ENCODE results near the gene HOXD12. TPM values are rescaled to one million over a fixed set of nuclear protein-coding genes. Genes with fewer than 3 reads are reported as not detected.

HOXD12 gene
- total RNA-seq, 1 experiment from 2014 or later = 0.27 TPM

DNA sequence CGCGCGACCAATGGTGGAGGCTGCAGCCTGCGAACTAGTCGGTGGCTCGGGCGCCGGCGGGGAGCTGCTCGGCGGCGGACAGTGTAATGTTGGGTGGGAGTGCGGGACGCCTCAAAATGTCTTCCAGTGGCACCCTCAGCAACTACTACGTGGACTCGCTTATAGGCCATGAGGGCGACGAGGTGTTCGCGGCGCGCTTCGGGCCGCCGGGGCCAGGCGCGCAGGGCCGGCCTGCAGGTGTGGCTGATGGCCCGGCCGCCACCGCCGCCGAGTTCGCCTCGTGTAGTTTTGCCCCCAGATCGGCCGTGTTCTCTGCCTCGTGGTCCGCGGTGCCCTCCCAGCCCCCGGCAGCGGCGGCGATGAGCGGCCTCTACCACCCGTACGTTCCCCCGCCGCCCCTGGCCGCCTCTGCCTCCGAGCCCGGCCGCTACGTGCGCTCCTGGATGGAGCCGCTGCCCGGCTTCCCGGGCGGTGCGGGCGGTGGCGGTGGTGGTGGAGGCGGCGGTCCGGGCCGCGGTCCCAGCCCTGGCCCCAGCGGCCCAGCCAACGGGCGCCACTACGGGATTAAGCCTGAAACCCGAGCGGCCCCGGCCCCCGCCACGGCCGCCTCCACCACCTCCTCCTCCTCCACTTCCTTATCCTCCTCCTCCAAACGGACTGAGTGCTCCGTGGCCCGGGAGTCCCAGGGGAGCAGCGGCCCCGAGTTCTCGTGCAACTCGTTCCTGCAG lies 23.3 kb downstream of the HOXD12 start, which contains the start of gene HOXD9:
Gene HOXD9 (plus strand): TSS at position 37 of the 728 bp plus-strand sequence. CDS start 50 bp downstream, at position 87.
- DNase-seq (ENCODE audit: low read depth, low spot score) (no peak), ATAC-seq (no peak)
- H4K20me1 ChIP-seq (ENCODE audit: insufficient read depth) = no peaks in the 10 kb centered on the region
- no peak within 1 kb of the TSS for H3K4me2 ChIP-seq (ENCODE audit: low read length)
- no peaks in the 10 kb centered on the region for H3K9me3 ChIP-seq (ENCODE audit: control insufficient read depth in 1 of 2, insufficient read depth in 1 of 2, low read depth in 1 of 2, low read length in 2 of 2)
- no peak within 1 kb of the TSS for H2AFZ ChIP-seq (ENCODE audit: low read depth, low read length, poor library complexity, severe bottlenecking)
- no peaks in the 10 kb centered on the region for H3K27me3 ChIP-seq (ENCODE audit: insufficient read depth, low read length)
- H3K27ac ChIP-seq (ENCODE audit: low read depth, low read length) = no peak within 1 kb of the TSS
- no TSS peak for BruUV-seq (replicated peaks)
- ChIA-PET POLR2A (no interaction called here), CTCF (no interaction called here), RAD21 (ENCODE audit: low non-redundant PET in 1 of 2, low total read pairs in 2 of 2, uncharacterized antibody in 2 of 2, unreplicated experiment in 2 of 2) (no interaction called here)
- no peak within 1 kb of the TSS for H3K9ac ChIP-seq (ENCODE audit: low read length)
- peaks cover 0 to 5% of the 10 kb centered on the region in 2 experiments; a peak in 1 of 4 replicates for H3K4me1 ChIP-seq (ENCODE audit: control insufficient read depth in 1 of 2, insufficient read depth in 2 of 2, low read length in 2 of 2)
- H3K9me2 ChIP-seq (ENCODE audit: insufficient read depth) = no peaks in the 10 kb centered on the region
- H3K4me3 ChIP-seq (replicated peaks in 1 of 2; ENCODE audit: low read depth in 1 of 2, low read length in 2 of 2) = no peak within 1 kb of the TSS
- TF ChIP-seq, protein P1, sequence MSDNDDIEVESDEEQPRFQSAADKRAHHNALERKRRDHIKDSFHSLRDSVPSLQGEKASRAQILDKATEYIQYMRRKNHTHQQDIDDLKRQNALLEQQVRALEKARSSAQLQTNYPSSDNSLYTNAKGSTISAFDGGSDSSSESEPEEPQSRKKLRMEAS (IDR thresholded peaks at IDR 0.05) = no peak
- TF ChIP-seq POLR2A (IDR thresholded peaks at IDR 0.05; ENCODE audit: borderline replicate concordance, extremely low read depth, insufficient read depth, insufficient read length) (no peak), ZFX (IDR thresholded peaks at IDR 0.05) (no peak), ELF1 (IDR thresholded peaks at IDR 0.05; ENCODE audit: borderline replicate concordance, low read depth) (no peak), CBX3 (IDR thresholded peaks at IDR 0.05; ENCODE audit: low read depth) (no peak), SP1 (IDR thresholded peaks at IDR 0.05; ENCODE audit: low read depth) (no peak), ZNF274 (IDR thresholded peaks at IDR 0.05; ENCODE audit: low read depth, low read length) (no peak), TCF7L2 (IDR thresholded peaks at IDR 0.05; ENCODE audit: borderline replicate concordance, extremely low read depth, insufficient read depth, insufficient read length) (no peak), YY1 (IDR thresholded peaks at IDR 0.05; ENCODE audit: extremely low read depth, insufficient replicate concordance, low read depth, low read length) (no peak), SRF (IDR thresholded peaks at IDR 0.05; ENCODE audit: low read depth) (no peak), JUND (IDR thresholded peaks at IDR 0.05) (no peak), CEBPB (IDR thresholded peaks at IDR 0.05; ENCODE audit: low read depth) (no peak), SIN3A (IDR thresholded peaks at IDR 0.05; ENCODE audit: low read depth) (no peak), FOSL1 (IDR thresholded peaks at IDR 0.05; ENCODE audit: low read depth) (no peak), EZH2 (IDR thresholded peaks at IDR 0.05) (no peak), EGR1 (IDR thresholded peaks at IDR 0.05; ENCODE audit: low read depth) (no peak)
- TF ChIP-seq, protein P2, sequence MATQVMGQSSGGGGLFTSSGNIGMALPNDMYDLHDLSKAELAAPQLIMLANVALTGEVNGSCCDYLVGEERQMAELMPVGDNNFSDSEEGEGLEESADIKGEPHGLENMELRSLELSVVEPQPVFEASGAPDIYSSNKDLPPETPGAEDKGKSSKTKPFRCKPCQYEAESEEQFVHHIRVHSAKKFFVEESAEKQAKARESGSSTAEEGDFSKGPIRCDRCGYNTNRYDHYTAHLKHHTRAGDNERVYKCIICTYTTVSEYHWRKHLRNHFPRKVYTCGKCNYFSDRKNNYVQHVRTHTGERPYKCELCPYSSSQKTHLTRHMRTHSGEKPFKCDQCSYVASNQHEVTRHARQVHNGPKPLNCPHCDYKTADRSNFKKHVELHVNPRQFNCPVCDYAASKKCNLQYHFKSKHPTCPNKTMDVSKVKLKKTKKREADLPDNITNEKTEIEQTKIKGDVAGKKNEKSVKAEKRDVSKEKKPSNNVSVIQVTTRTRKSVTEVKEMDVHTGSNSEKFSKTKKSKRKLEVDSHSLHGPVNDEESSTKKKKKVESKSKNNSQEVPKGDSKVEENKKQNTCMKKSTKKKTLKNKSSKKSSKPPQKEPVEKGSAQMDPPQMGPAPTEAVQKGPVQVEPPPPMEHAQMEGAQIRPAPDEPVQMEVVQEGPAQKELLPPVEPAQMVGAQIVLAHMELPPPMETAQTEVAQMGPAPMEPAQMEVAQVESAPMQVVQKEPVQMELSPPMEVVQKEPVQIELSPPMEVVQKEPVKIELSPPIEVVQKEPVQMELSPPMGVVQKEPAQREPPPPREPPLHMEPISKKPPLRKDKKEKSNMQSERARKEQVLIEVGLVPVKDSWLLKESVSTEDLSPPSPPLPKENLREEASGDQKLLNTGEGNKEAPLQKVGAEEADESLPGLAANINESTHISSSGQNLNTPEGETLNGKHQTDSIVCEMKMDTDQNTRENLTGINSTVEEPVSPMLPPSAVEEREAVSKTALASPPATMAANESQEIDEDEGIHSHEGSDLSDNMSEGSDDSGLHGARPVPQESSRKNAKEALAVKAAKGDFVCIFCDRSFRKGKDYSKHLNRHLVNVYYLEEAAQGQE (IDR thresholded peaks at IDR 0.05; ENCODE audit: low read depth) = no peak
- TF ChIP-seq, protein P3, sequence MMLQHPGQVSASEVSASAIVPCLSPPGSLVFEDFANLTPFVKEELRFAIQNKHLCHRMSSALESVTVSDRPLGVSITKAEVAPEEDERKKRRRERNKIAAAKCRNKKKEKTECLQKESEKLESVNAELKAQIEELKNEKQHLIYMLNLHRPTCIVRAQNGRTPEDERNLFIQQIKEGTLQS (IDR thresholded peaks at IDR 0.05) = no peak
- TF ChIP-seq, protein P4, sequence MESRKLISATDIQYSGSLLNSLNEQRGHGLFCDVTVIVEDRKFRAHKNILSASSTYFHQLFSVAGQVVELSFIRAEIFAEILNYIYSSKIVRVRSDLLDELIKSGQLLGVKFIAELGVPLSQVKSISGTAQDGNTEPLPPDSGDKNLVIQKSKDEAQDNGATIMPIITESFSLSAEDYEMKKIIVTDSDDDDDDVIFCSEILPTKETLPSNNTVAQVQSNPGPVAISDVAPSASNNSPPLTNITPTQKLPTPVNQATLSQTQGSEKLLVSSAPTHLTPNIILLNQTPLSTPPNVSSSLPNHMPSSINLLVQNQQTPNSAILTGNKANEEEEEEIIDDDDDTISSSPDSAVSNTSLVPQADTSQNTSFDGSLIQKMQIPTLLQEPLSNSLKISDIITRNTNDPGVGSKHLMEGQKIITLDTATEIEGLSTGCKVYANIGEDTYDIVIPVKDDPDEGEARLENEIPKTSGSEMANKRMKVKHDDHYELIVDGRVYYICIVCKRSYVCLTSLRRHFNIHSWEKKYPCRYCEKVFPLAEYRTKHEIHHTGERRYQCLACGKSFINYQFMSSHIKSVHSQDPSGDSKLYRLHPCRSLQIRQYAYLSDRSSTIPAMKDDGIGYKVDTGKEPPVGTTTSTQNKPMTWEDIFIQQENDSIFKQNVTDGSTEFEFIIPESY (IDR thresholded peaks at IDR 0.05; ENCODE audit: extremely low read depth, insufficient replicate concordance, low read length) = no peak
- intact Hi-C loops (cut with micrococcal nuclease) = no loop called here
- H3K79me2 ChIP-seq (ENCODE audit: insufficient read depth, low read length) = no peaks in the 10 kb centered on the region
- no peaks in the 10 kb centered on the region for H3K36me3 ChIP-seq (ENCODE audit: control insufficient read depth in 1 of 2, insufficient read depth in 2 of 2, low read length in 2 of 2)

All from HCT116 (cell line).